Measurements from ENCODE around the gene AP1G2.

DNA sequence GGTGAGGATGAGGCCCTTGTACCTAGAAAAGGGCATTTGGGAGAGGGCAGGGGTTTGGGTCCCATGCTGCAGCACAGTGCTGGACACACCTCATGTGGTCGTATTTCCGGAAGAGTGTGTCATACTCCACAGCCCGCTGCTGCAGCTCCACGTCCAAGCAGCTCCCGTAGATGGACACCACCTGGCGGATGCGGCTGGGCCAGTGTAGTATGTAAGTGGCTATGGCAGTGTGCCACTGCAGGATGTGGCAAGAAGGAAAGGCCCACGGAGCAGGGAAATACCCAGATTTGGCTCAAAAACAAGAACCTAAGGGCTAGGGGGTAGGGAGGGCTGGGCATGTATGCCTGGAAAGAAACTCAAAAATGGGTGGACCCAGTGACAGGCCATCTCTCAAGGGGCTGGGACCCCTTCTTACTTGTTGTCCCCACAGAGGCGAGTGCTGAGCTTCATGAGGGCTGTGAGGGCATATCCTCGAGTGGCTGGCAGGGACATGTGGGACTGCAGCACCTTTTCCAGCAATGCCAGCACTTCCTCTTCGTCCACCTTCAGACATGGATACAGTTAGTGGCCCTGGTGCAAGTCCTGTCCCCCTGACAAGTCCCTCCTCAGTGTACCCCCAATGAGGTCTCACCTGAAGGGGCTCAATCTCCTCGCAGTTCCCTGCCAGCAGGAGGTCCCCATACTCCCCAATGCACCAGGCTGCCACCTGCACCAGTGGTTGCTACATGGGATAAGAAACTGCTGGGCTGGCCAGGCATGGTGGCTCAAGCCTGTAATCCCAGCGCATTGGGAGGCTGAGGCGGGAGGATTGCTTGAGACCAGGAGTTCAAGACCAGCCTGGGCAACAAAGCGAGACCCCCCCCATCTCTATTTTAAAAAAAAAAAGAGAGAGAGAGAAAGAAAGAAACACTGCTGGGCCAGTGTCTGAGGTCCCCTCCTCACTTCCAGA lies 5.4 kb downstream of the AP1G2 start:
- TF ChIP-seq, protein P1, sequence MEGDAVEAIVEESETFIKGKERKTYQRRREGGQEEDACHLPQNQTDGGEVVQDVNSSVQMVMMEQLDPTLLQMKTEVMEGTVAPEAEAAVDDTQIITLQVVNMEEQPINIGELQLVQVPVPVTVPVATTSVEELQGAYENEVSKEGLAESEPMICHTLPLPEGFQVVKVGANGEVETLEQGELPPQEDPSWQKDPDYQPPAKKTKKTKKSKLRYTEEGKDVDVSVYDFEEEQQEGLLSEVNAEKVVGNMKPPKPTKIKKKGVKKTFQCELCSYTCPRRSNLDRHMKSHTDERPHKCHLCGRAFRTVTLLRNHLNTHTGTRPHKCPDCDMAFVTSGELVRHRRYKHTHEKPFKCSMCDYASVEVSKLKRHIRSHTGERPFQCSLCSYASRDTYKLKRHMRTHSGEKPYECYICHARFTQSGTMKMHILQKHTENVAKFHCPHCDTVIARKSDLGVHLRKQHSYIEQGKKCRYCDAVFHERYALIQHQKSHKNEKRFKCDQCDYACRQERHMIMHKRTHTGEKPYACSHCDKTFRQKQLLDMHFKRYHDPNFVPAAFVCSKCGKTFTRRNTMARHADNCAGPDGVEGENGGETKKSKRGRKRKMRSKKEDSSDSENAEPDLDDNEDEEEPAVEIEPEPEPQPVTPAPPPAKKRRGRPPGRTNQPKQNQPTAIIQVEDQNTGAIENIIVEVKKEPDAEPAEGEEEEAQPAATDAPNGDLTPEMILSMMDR (IDR thresholded peaks at IDR 0.05) = no peak
- TF ChIP-seq TCF12 (IDR thresholded peaks at IDR 0.05) (no peak), POLR2AphosphoS5 (IDR thresholded peaks at IDR 0.05; ENCODE audit: low read depth, low read length) (no peak), SMC3 (IDR thresholded peaks at IDR 0.05; ENCODE audit: low read depth, low read length) (no peak), NFIC (IDR thresholded peaks at IDR 0.05; ENCODE audit: borderline replicate concordance) (no peak), YY1 (IDR thresholded peaks at IDR 0.05; ENCODE audit: low read depth) (no peak), RCOR1 (IDR thresholded peaks at IDR 0.05; ENCODE audit: low read length) (no peak), FOXM1 (IDR thresholded peaks at IDR 0.05; ENCODE audit: low read depth) (no peak)
- TF ChIP-seq, protein P2, sequence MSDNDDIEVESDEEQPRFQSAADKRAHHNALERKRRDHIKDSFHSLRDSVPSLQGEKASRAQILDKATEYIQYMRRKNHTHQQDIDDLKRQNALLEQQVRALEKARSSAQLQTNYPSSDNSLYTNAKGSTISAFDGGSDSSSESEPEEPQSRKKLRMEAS (IDR thresholded peaks at IDR 0.05; ENCODE audit: low read depth) = no peak
